HepG2 (cell line): ENCODE data around the gene MALT1. TPM values are rescaled to one million over a fixed set of nuclear protein-coding genes. Genes with fewer than 3 reads are reported as not detected.

Experiments used
- ATAC-seq: fragments of 200-7000 bp; cut with Tn5 transposase; 3 replicates; pipeline ENCODE4 v1.9.1; 2020; ENCODE audit warnings: mild to moderate bottlenecking, moderate library complexity
- BruUV-seq: library from RNA; stranded (reverse); fragments of 400-500 nt; replicated peaks from 2 replicates; lab custom pipeline; 2021; lab: Mats Ljungman, UMichigan
- CTCF ChIA-PET: fragments of 300-600 bp; formaldehyde crosslinking; extraction: SDS; loops from one replicate; lab custom pipeline; 2021; ENCODE audit warnings: low total read pairs, inconsistent platforms, low intra/inter-chr PET ratio; lab: Yijun Ruan, JAX
- POLR2A ChIA-PET: fragments of 350-600 bp; sonication (Branson Sonifier 250); formaldehyde crosslinking; loops from one replicate; lab custom pipeline; 2020; ENCODE audit warnings: antibody characterized with exemption, inconsistent platforms; lab: Yijun Ruan, JAX
- DNase-seq: peaks from one replicate; pipeline ENCODE4 v3.0.0-alpha.2; 2015; ENCODE audit warnings: low spot score
- FAIRE-seq: peaks from 3 replicates; lab custom pipeline; 2011; peaks lifted over from hg19 to GRCh38; lab: Jason Lieb, UNC
- H2AFZ ChIP-seq: one replicate; pipeline ENCODE4 v1.6.1; 2011; ENCODE audit warnings: low read length, inconsistent platforms
- H3K27ac ChIP-seq: fragments of 300-600 bp; 3 replicates; pipeline ENCODE4 v1.8.0; 2011; ENCODE audit warnings: mixed run types, mild to moderate bottlenecking, mixed read lengths, low read length, inconsistent platforms; ENCODE audit not compliant: insufficient read depth; ENCODE audit errors: extremely low read length
- H3K27me3 ChIP-seq, 2 experiments: fragments of 200-600 bp in 1 of 2; 2 replicates in 1 of 2; 3 replicates in 1 of 2; pipeline versions ENCODE4 v1.6.0 to v1.8.0; 2011; ENCODE audit warnings: low read length in 2 of 2, mild to moderate bottlenecking in 2 of 2, moderate library complexity in 2 of 2, inconsistent platforms in 1 of 2; ENCODE audit not compliant: insufficient read depth in 2 of 2, control insufficient read depth in 1 of 2
- H3K36me3 ChIP-seq, 2 experiments: fragments of 200-600 bp in 1 of 2; replicated peaks in 1 of 2; 2 replicates in 1 of 2; 3 replicates in 1 of 2; pipeline versions ENCODE4 v1.5.1 to v1.8.0; 2011; ENCODE audit warnings: low read length in 2 of 2, inconsistent platforms in 1 of 2; ENCODE audit not compliant: insufficient read depth in 2 of 2, control insufficient read depth in 1 of 2
- H3K4me1 ChIP-seq: 2 replicates; pipeline ENCODE4 v1.5.1; 2012; ENCODE audit warnings: low read length, inconsistent platforms; ENCODE audit not compliant: insufficient read depth
- H3K4me2 ChIP-seq: 2 replicates; pipeline ENCODE4 v1.6.0; 2011; ENCODE audit warnings: low read depth, low read length, inconsistent platforms
- H3K4me3 ChIP-seq, 3 experiments: fragments of 200-600 bp in 1 of 3; sonication (generic), shearing (Covaris generic) in 1 of 3; replicated peaks in 1 of 3; 2 replicates each; pipeline ENCODE4 v1.5.1; 2011 to 2016; ENCODE audit warnings: low read length in 3 of 3, inconsistent platforms in 2 of 3, low read depth in 2 of 3, mild to moderate bottlenecking in 2 of 3, control low read depth in 1 of 3, mixed read lengths in 1 of 3; ENCODE audit not compliant: insufficient read depth in 1 of 3
- H3K79me2 ChIP-seq: one replicate; pipeline ENCODE4 v1.6.1; 2011; ENCODE audit warnings: low read length, inconsistent platforms; ENCODE audit not compliant: insufficient read depth
- H3K9ac ChIP-seq: 2 replicates; pipeline ENCODE4 v1.6.0; 2011; ENCODE audit warnings: mild to moderate bottlenecking, low read depth, low read length, inconsistent platforms; ENCODE audit not compliant: insufficient read depth
- H3K9me3 ChIP-seq: 2 replicates; pipeline ENCODE4 v1.5.1; 2012; ENCODE audit warnings: mild to moderate bottlenecking, low read length
- H4K20me1 ChIP-seq: 2 replicates; pipeline ENCODE4 v1.6.0; 2011; ENCODE audit warnings: inconsistent platforms, mild to moderate bottlenecking, low read length, moderate library complexity; ENCODE audit not compliant: insufficient read depth
- ATF3 ChIP-seq: sonication (generic); formaldehyde crosslinking; IDR thresholded peaks from 2 replicates; pipeline ENCODE4 v1.4.0; 2020; ENCODE audit warnings: missing genetic modification reagents
- DRAP1 ChIP-seq: IDR thresholded peaks from 2 replicates; pipeline ENCODE4 v1.6.1; 2016; ENCODE audit warnings: missing genetic modification reagents, missing compliant biosample characterization
- HOXA7 ChIP-seq: sonication (generic); formaldehyde crosslinking; IDR thresholded peaks from 2 replicates; pipeline ENCODE4 v1.8.1; 2022; ENCODE audit warnings: mild to moderate bottlenecking, missing genetic modification reagents, moderate library complexity
- MTA3 ChIP-seq: sonication (generic); formaldehyde crosslinking; IDR thresholded peaks from 2 replicates; pipeline ENCODE4 v1.4.0; 2020; ENCODE audit warnings: missing genetic modification reagents
- ONECUT2 ChIP-seq: sonication (generic); formaldehyde crosslinking; IDR thresholded peaks from 2 replicates; pipeline ENCODE4 v1.4.0; 2020; ENCODE audit warnings: missing genetic modification reagents
- PAF1 ChIP-seq: IDR thresholded peaks from 2 replicates; pipeline ENCODE4 v1.6.1; 2016; ENCODE audit warnings: missing genetic modification reagents, missing compliant biosample characterization
- PITX1 ChIP-seq: sonication (generic); formaldehyde crosslinking; IDR thresholded peaks from 2 replicates; pipeline ENCODE4 v1.5.1; 2020; ENCODE audit warnings: mild to moderate bottlenecking, missing genetic modification reagents
- RFXAP ChIP-seq: sonication (generic); formaldehyde crosslinking; IDR thresholded peaks from 2 replicates; pipeline ENCODE4 v1.4.0; 2020; ENCODE audit warnings: missing genetic modification reagents, borderline replicate concordance
- RXRB ChIP-seq: IDR thresholded peaks from 2 replicates; pipeline ENCODE4 v1.6.1; 2016; ENCODE audit warnings: borderline replicate concordance, missing genetic modification reagents, missing compliant biosample characterization
- SALL1 ChIP-seq: sonication (generic); formaldehyde crosslinking; IDR thresholded peaks from 2 replicates; pipeline ENCODE4 v1.8.0; 2022; ENCODE audit warnings: mild to moderate bottlenecking, missing genetic modification reagents
- SNAPC2 ChIP-seq: sonication (generic); formaldehyde crosslinking; IDR thresholded peaks from 2 replicates; pipeline ENCODE4 v1.8.1; 2022; ENCODE audit warnings: mild to moderate bottlenecking, missing genetic modification reagents
- TCF12 ChIP-seq, 2 experiments: fragments of 450-650 bp in 1 of 2; sonication (generic) in 1 of 2; formaldehyde crosslinking in 1 of 2; IDR thresholded peaks; 2 replicates each; pipeline versions ENCODE4 v1.6.1 to v1.8.0; 2017 to 2022; ENCODE audit warnings: antibody characterized with exemption in 1 of 2, mild to moderate bottlenecking in 1 of 2, missing genetic modification reagents in 1 of 2, moderate library complexity in 1 of 2
- ZMYM2 ChIP-seq: sonication (generic); formaldehyde crosslinking; IDR thresholded peaks from 2 replicates; pipeline ENCODE4 v1.8.0; 2022; ENCODE audit warnings: mild to moderate bottlenecking, missing genetic modification reagents
- ZNF12 ChIP-seq: sonication (generic); formaldehyde crosslinking; IDR thresholded peaks from 2 replicates; pipeline ENCODE4 v1.5.0; 2020; ENCODE audit warnings: missing genetic modification reagents
- ZNF329 ChIP-seq: sonication (generic); formaldehyde crosslinking; IDR thresholded peaks from 2 replicates; pipeline ENCODE4 v1.9.0; 2021; ENCODE audit warnings: low read depth, mild to moderate bottlenecking, missing genetic modification reagents
- ZNF639 ChIP-seq: conservative IDR thresholded peaks from 2 replicates; pipeline ENCODE4 v1.6.1; 2018; ENCODE audit warnings: missing genetic modification reagents
- ZNF670 ChIP-seq: sonication (generic); formaldehyde crosslinking; IDR thresholded peaks from 2 replicates; pipeline ENCODE4 v1.8.0; 2022; ENCODE audit warnings: mild to moderate bottlenecking, missing genetic modification reagents, borderline replicate concordance
- ZNF749 ChIP-seq: sonication (generic); formaldehyde crosslinking; IDR thresholded peaks from 2 replicates; pipeline ENCODE4 v1.8.0; 2022; ENCODE audit warnings: mild to moderate bottlenecking, missing genetic modification reagents, moderate library complexity, borderline replicate concordance
- WGBS: methylation state at CpG from one replicate; pipeline ENCODE4 v1.1.6; 2017; ENCODE audit warnings: low lambda C conversion rate; 5-methylcytosine and 5-hydroxymethylcytosine counted together
- in situ Hi-C: cut with HindIII; loops from 2 replicates; pipeline ENCODE4 v1.10.0; 2017; ENCODE audit warnings: low pct_unique_long_range_greater_than_20kb; ENCODE audit not compliant: extremely low pct_ligation_motif_present
- intact Hi-C: fragments of 100-400 bp; cut with micrococcal nuclease; formaldehyde crosslinking; loops from one replicate; pipeline ENCODE4 v1.10.0; 2022; ENCODE audit not compliant: unreplicated experiment
- polyA plus RNA-seq, 8 experiments: library from polyadenylated mRNA; depleted of rRNA in 3 of 8; stranded (reverse) in 7 of 8; unstranded in 1 of 8; fragments of >200 nt; fragmentation: Illumina TruSeq in 4 of 8; extraction: Trizol in 4 of 8; gene quantifications; 2 replicates each; pipeline versions ENCODE4 v1.2.1 to v1.2.3, GENCODE V29; 2011 to 2016; ENCODE audit warnings: low read depth in 4 of 8, missing spikeins in 1 of 8, mixed read lengths in 1 of 8; ENCODE audit not compliant: insufficient read depth in 1 of 8
- total RNA-seq, 5 experiments: library from RNA; depleted of rRNA; stranded (reverse); fragments of >200 nt; fragmentation: Illumina TruSeq; extraction: Trizol; gene quantifications; 2 replicates each; pipeline ENCODE4 v1.2.3, GENCODE V29; 2016; ENCODE audit warnings: low read depth in 1 of 5

The MALT1 gene
- total and polyA plus RNA-seq, 2 of the 13 experiments (the other 11 are each of a cell fraction or from before 2014, with no cell fraction given): 43.9 to 89.0 TPM

GRCh38 chr18:58637197-58637596 is 34.1 kb upstream of the MALT1 start:
- H3K9me3 ChIP-seq: no peaks in the 10 kb centered on the region
- CTCF ChIA-PET: no interaction called here
- 53% methylated on average over 6 of the region's 6 CpGs for WGBS
- in situ Hi-C loops: no loop called here
- FAIRE-seq: no peak
- H3K27ac ChIP-seq: no peak overlapping the region
- BruUV-seq: no TSS peak
- H4K20me1 ChIP-seq: no peaks in the 10 kb centered on the region
- DNase-seq: no peak
- H3K4me1 ChIP-seq: peaks cover 13% of the 10 kb centered on the region
- H3K9ac ChIP-seq: no peak overlapping the region
- H2AFZ ChIP-seq: no peak overlapping the region
- H3K4me2 ChIP-seq: no peak overlapping the region
- intact Hi-C loops: no loop called here
- peaks cover 0 to 6% of the 10 kb centered on the region in 2 experiments; a peak in 1 of 5 replicates for H3K27me3 ChIP-seq
- no peaks in the 10 kb centered on the region for H3K79me2 ChIP-seq
- H3K4me3 ChIP-seq: no peak overlapping the region
- TF ChIP-seq ZNF12 (no peak), PAF1 (CRISPR knock-in tag) (no peak)
- POLR2A ChIA-PET: no interaction called here
- no peaks in the 10 kb centered on the region for H3K36me3 ChIP-seq
- no peak for ATAC-seq

- BruUV-seq: no TSS peak
- Histone ChIP-seq H3K9me3 (no peaks in the 10 kb centered on the region), H3K4me1 (peaks cover 13% of the 10 kb centered on the region), H3K36me3 (no peaks in the 10 kb centered on the region), H3K4me2 (no peak overlapping the region), H4K20me1 (no peaks in the 10 kb centered on the region), H3K4me3 (no peak overlapping the region), H3K79me2 (no peaks in the 10 kb centered on the region), H3K27ac (no peak overlapping the region), H2AFZ (no peak overlapping the region), H3K9ac (no peak overlapping the region), H3K27me3 (peaks cover 0 to 6% of the 10 kb centered on the region in 2 experiments; a peak in 1 of 5 replicates)
- ATAC-seq (no peak), FAIRE-seq (no peak), DNase-seq (no peak)
- ChIA-PET POLR2A (no interaction called here), CTCF (no interaction called here)
- WGBS: 41% methylated on average over 6 of the region's 6 CpGs
- intact Hi-C loops: no loop called here
- in situ Hi-C loops: no loop called here
- TF ChIP-seq MTA3 (CRISPR knock-in tag) (no peak), TCF12 (IDR thresholded peaks at IDR 0.05) (no peak), TCF12 (CRISPR knock-in tag; IDR thresholded peaks at IDR 0.05) (no peak), DRAP1 (CRISPR knock-in tag) (no peak), HOXA7 (CRISPR knock-in tag) (no peak), ZNF670 (CRISPR knock-in tag) (no peak), ZNF329 (CRISPR knock-in tag) (no peak), ONECUT2 (CRISPR knock-in tag) (no peak), RXRB (no peak), ZMYM2 (CRISPR knock-in tag) (no peak), SNAPC2 (CRISPR knock-in tag) (no peak), ZNF749 (CRISPR knock-in tag) (no peak), SALL1 (no peak), RFXAP (no peak), ZNF639 (CRISPR knock-in tag) (no peak), ATF3 (CRISPR knock-in tag) (no peak), PITX1 (no peak)
Measured at GRCh38 chr18:58637946-58638345, 33.3 kb upstream of the MALT1 start.
